NB4 (cell line): ENCODE results near the gene COG3.
"Not testable (repeated sequence)": the region's sequence is repeated elsewhere in the genome, so short reads cannot be mapped to it uniquely, and the experiment has no call there.

Experiments used
- CTCF ChIP-seq: IDR thresholded peaks from one replicate; pipeline ENCODE4 v1.5.1; 2012; ENCODE audit warnings: low read depth, low read length
- MYC ChIP-seq: IDR thresholded peaks from 2 replicates; pipeline ENCODE4 v1.6.1; 2011; ENCODE audit warnings: low read depth, low read length
- TF ChIP-seq, protein P1 (sequence below): IDR thresholded peaks from 2 replicates; pipeline ENCODE4 v1.6.1; 2011; ENCODE audit warnings: low read depth, low read length

DNA sequence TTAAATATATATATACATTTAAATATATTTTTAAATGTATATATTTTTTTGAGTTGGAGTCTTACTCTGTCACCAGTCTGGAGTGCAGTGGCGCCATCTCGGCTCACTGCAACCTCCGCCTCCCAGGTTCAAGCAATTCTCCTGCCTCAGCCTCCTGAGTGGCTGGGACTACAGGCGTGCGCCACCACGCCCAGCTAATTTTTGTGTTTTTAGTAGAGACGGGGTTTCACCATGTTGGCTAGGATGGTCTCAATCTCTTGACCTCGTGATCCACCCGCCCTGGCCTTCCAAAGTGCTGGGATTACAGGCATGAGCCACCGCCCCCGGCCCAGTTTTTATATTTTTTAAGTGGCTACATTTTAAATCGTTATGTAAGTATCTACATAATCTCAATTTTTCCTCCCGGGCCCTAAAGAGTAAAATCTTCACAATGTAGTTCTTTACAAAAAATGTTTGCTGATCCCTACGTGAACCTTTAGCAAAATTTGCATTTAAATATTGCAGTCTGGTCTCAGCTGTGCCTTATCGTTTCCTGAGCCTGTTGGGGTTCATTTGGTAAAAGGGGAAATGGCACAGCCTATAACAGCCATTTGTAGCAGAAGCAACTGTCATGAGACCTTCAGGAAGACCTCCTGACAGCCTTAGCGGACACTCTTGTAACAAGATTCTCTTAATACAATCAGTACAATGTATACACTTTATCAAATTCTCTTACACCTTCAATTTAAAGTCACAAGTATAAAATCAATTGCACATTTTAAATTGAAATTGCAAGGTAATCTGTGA is 38.5 kb upstream of the COG3 start:
- TF ChIP-seq MYC, CTCF: not testable (repeated sequence)
- TF ChIP-seq, protein P1, sequence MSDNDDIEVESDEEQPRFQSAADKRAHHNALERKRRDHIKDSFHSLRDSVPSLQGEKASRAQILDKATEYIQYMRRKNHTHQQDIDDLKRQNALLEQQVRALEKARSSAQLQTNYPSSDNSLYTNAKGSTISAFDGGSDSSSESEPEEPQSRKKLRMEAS, result not testable (repeated sequence)
